Measurements from ENCODE around the gene GNGT1.
"Not testable (repeated sequence)": the region's sequence is repeated elsewhere in the genome, so short reads cannot be mapped to it uniquely, and the experiment has no call there.

The GNGT1 gene

GRCh38 chr7:93910076-93910994 is 4.0 kb downstream of the GNGT1 start:
- DNase-seq (ENCODE audit: low read depth) = no peak

- not testable (repeated sequence) for DNase-seq (ENCODE audit: low read depth)
These were observed 4.9 kb downstream of the GNGT1 start for GRCh38 chr7:93911242-93911641.

GRCh38 chr7:93911661-93912060 is 5.3 kb downstream of the GNGT1 start:
- DNase-seq (ENCODE audit: low read depth) = not testable (repeated sequence)

GRCh38 chr7:93913197-93913596 is 6.8 kb downstream of the GNGT1 start:
- no peak for DNase-seq (ENCODE audit: low read depth)

- peak; percentile 26 for DNase-seq (ENCODE audit: low read depth)
These were observed 8.3 kb downstream of the GNGT1 start for GRCh38 chr7:93914581-93915066.

- DNase-seq (ENCODE audit: low read depth) = not testable (repeated sequence)
These were observed 9.0 kb downstream of the GNGT1 start for GRCh38 chr7:93915206-93915842.

- not testable (repeated sequence) for DNase-seq (ENCODE audit: low read depth)
These were observed 9.5 kb downstream of the GNGT1 start for GRCh38 chr7:93915888-93916287.

- DNase-seq (ENCODE audit: low read depth) = not testable (repeated sequence)
These were observed 9.9 kb downstream of the GNGT1 start for GRCh38 chr7:93916315-93916714.

GRCh38 chr7:93920496-93921182 is 14.3 kb downstream of the GNGT1 start:
- DNase-seq (ENCODE audit: low read depth) = no peak

GRCh38 chr7:93921186-93921585 is 14.8 kb downstream of the GNGT1 start:
- DNase-seq (ENCODE audit: low read depth) = no peak

- DNase-seq (ENCODE audit: low read depth) = no peak
These were observed 15.5 kb downstream of the GNGT1 start, which contains the start of gene GNG11 for GRCh38 chr7:93921607-93922566. Gene GNG11, plus strand, starts transcription at chr7:93921735. Its CDS starts 403 bp downstream, at chr7:93922138.

GRCh38 chr7:93923296-93923695 is 16.9 kb downstream of the GNGT1 start:
- DNase-seq (ENCODE audit: low read depth) = no peak

GRCh38 chr7:93923942-93924341 is 17.6 kb downstream of the GNGT1 start:
- DNase-seq (ENCODE audit: low read depth) = no peak

GRCh38 chr7:93926800-93927199 is 20.4 kb downstream of the GNGT1 start:
- no peak for DNase-seq (ENCODE audit: low read depth)

- DNase-seq (ENCODE audit: low read depth) = no peak
These were observed 21.2 kb downstream of the GNGT1 start for GRCh38 chr7:93927585-93927984.

GRCh38 chr7:93931655-93932054 is 25.3 kb downstream of the GNGT1 start:
- DNase-seq (ENCODE audit: low read depth) = no peak

- no peak for DNase-seq (ENCODE audit: low read depth)
These were observed 26.8 kb downstream of the GNGT1 start for GRCh38 chr7:93933156-93933555.

- no peak for DNase-seq (ENCODE audit: low read depth)
These were observed 28.7 kb downstream of the GNGT1 start for GRCh38 chr7:93935102-93935501.

GRCh38 chr7:93937818-93938217 is 31.5 kb downstream of the GNGT1 start:
- no peak for DNase-seq (ENCODE audit: low read depth)

GRCh38 chr7:93938293-93938692 is 31.9 kb downstream of the GNGT1 start:
- DNase-seq (ENCODE audit: low read depth) = no peak

- DNase-seq (ENCODE audit: low read depth) = no peak
These were observed 35.6 kb downstream of the GNGT1 start for GRCh38 chr7:93941945-93942344.

Measured in non-pigmented ciliary epithelial cell (primary cell).